ENCODE measurements around the gene RAD23B. TPM values are rescaled to one million over a fixed set of nuclear protein-coding genes. Genes with fewer than 3 reads are reported as not detected.

The RAD23B gene
- total RNA-seq, 1 donor, result 43.6 TPM

DNA sequence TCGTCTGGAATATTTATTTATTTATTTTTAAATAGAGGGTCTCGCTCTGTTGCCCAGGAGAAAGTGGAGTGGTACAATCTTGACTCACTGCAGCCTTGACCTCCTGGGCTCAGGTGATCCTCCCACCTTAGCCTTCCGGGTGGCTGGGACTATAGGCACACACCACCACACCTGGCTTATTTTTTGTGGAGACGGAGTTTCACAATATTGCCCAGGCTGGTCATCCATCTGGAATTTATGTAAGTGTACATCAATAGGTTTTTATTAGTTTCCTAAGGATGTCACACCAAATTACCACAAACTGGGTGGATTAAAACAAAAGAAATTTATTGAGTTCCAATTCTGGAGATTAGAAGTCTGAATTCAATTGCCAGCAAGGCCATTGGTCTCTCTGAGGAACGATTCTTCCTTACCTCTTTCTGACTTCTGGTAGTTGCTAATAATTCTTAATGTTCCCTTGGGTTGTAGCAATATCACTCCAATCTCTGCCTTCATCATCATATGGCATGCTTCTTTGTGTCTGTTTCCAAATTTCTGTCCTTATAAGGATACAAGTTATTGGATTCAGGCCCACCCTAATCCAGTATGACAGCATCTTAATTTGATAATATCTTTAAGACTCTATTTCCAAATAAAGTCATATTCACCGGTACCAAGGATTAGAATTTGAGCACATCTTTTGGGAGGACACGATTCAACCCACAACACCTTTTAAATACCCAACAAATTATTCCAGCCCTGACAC lies 16.3 kb upstream of the RAD23B start:
- DNase-seq (ENCODE audit: low read depth in 2 of 3, low spot score in 2 of 3), result no peak

GRCh38 chr9:107268560-107268959 lies 14.5 kb upstream of the RAD23B start:
- no peak for DNase-seq (ENCODE audit: low read depth in 2 of 3, low spot score in 2 of 3)

- no peak for DNase-seq (ENCODE audit: low read depth in 2 of 3, low spot score in 2 of 3)
Measured at GRCh38 chr9:107269254-107269653, 13.8 kb upstream of the RAD23B start.

DNA sequence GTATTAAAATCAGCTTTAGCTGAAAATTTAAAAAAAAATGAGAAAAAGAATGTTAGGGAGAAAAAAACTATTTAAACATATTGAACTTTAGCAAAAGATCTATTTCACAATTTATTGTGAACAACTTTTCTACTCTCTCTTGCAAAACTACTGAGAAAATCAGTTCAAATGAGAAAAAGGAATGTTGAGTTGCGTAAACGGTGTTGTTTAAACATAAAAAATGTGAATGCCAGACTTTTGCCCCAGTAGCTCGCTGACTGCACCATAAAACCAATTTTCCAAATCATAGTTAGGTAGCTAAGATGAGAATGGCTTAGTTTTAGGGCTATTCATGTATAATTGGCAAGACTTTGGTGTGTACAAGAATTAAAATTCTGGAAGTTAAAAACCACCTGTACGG lies 13.4 kb upstream of the RAD23B start:
- no peak for DNase-seq (ENCODE audit: low read depth in 2 of 3, low spot score in 2 of 3)

DNA sequence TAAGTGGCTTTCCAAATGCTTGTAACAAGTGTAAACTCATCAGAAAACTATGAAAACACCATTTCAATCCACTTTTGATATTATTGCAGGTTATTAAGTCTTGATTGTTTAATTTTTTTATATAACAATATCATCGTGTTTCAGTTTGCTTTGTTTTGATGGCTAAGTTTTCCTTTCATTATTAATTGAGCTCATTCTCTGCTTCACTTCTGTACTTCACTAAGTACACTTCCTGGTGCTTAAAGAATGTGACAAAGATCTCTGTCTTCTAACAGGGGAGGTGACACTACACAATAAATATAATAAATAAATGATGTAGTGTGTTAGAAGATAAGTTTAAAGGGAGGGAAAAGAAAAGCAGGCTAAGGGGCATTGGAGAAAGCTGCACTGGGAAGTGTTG lies 13.0 kb upstream of the RAD23B start:
- no peak for DNase-seq (ENCODE audit: low read depth in 2 of 3, low spot score in 2 of 3)

- DNase-seq (ENCODE audit: low read depth in 2 of 3, low spot score in 2 of 3), result no peak
Measured at GRCh38 chr9:107270580-107270979, 12.5 kb upstream of the RAD23B start.

DNA sequence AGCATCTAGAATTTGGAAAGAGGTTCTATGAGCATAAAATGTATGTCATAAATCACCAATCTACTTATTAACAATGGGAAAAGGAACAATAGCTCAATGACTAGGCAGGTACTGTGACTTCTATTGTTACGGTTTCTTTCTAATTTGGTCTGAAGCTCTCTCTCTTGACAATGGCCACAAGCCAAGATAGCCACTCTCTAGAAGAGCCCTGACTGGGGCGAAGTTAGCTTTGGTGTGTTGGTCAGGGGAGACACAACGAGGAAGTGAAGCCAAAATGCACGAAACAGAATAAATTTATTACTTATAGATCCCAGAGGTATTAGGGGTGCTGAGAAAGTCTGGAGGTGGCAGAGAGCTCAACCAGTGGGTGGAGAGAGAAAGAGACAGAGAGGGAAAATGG lies 9.4 kb upstream of the RAD23B start:
- no peak for DNase-seq (ENCODE audit: low read depth in 2 of 3, low spot score in 2 of 3)

DNA sequence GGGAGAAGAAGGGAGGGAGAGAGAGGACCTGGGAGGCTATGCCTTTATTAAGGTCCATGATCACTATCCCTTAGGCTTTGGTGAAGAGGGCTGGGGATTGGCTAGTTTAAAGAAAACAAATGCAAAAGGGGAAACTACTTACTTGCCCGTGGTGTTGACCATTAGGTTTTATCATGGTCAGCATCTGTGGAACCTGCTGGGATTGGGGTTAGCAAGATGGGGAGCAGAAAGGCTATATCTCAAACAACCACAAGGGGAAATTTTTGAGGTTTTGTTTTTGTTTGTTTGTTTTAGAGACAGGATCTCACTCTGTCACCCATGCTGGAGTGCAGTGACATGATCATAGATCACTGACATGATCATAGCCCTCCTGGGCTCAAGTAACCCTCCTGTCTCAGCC lies 9.0 kb upstream of the RAD23B start:
- DNase-seq (ENCODE audit: low read depth in 2 of 3, low spot score in 2 of 3), result no peak

- DNase-seq (ENCODE audit: low read depth in 2 of 3, low spot score in 2 of 3), result no peak
Measured at GRCh38 chr9:107274953-107275422, 8.1 kb upstream of the RAD23B start.

DNA sequence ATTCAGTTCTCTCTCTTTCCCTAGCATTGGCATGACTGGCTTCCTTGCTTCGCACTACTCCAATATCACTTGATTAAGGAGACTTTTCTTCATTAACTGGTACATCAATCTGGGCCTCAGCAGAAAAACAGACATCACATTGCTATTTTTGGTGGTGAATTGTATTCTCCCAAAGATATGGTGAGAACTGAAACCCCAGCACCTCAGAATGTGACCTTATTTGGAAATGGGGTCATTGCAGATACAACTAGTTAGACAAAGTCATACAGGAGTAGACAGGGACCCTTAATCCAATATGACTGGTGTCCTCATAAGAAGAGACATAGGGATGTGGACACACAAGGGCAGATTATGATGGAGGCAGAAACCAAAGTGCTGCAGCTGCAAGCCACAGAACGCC lies 7.5 kb upstream of the RAD23B start:
- no peak for DNase-seq (ENCODE audit: low read depth in 2 of 3, low spot score in 2 of 3)

- DNase-seq (ENCODE audit: low read depth in 2 of 3, low spot score in 2 of 3), result no peak
Measured at GRCh38 chr9:107276966-107277710, 5.9 kb upstream of the RAD23B start.

GRCh38 chr9:107277801-107278200 lies 5.3 kb upstream of the RAD23B start:
- DNase-seq (ENCODE audit: low read depth in 2 of 3, low spot score in 2 of 3), result no peak

DNA sequence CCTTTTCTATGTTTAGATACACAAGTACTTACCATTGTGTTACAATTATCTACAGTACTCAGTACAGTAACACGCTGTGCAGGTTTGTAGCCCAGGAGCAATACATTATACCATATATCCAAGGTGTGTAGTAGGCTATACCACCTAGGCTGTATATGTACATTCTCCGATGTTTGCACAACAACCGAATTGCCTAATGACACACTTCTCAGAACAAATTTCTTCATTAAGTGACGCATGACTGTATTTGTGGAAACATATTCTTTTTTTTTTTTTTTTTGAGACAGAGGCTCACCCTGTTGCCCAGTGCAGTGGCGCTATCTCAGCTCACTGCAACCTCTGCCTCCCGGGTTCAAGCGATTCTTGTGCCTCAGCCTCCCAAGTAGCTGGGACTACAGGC lies 4.0 kb upstream of the RAD23B start:
- no peak for DNase-seq (ENCODE audit: low read depth in 2 of 3, low spot score in 2 of 3)

- no peak for DNase-seq (ENCODE audit: low read depth in 2 of 3, low spot score in 2 of 3)
Measured at GRCh38 chr9:107280543-107280942, 2.5 kb upstream of the RAD23B start.

- no peak for DNase-seq (ENCODE audit: low read depth in 2 of 3, low spot score in 2 of 3)
Measured at GRCh38 chr9:107281184-107281583, 1.9 kb upstream of the RAD23B start.

GRCh38 chr9:107281922-107282667 lies 984 bp upstream of the RAD23B start:
- no peak for DNase-seq (ENCODE audit: low read depth in 2 of 3, low spot score in 2 of 3)

GRCh38 chr9:107283623-107284616 lies 841 bp downstream of the RAD23B start:
- DNase-seq (ENCODE audit: low read depth in 2 of 3, low spot score in 2 of 3), result peak; percentile 31 to 83 (median 73)

GRCh38 chr9:107284636-107285035 lies 1.6 kb downstream of the RAD23B start:
- no peak for DNase-seq (ENCODE audit: low read depth in 2 of 3, low spot score in 2 of 3)

- DNase-seq (ENCODE audit: low read depth in 2 of 3, low spot score in 2 of 3), result no peak
Measured at GRCh38 chr9:107285286-107285685, 2.2 kb downstream of the RAD23B start.

GRCh38 chr9:107286057-107286456 lies 3.0 kb downstream of the RAD23B start:
- DNase-seq (ENCODE audit: low read depth in 2 of 3, low spot score in 2 of 3), result no peak
